K562 (cell line): ENCODE results near the gene AHSG. TPM values are rescaled to one million over a fixed set of nuclear protein-coding genes. Genes with fewer than 3 reads are reported as not detected.

Experiments
- CSDE1 ChIP-seq, 2 experiments: fragments of 450-650 bp; IDR thresholded peaks; 2 replicates each; pipeline ENCODE4 v1.6.1; 2016; ENCODE audit warnings: mild to moderate bottlenecking in 1 of 2
- MYNN ChIP-seq, 2 experiments: sonication (generic); formaldehyde crosslinking in 1 of 2; IDR thresholded peaks; 2 replicates each; pipeline versions ENCODE4 v1.5.0 to v1.6.1; 2016 to 2020; ENCODE audit warnings: antibody characterized with exemption in 1 of 2, missing genetic modification reagents in 1 of 2
- PTTG1 ChIP-seq: fragments of 450-650 bp; IDR thresholded peaks from 2 replicates; pipeline ENCODE4 v1.6.1; 2016; ENCODE audit warnings: low read depth, mild to moderate bottlenecking, missing genetic modification characterization, missing compliant biosample characterization
- ZHX1 ChIP-seq: fragments of 150-350 bp; conservative IDR thresholded peaks from 2 replicates; pipeline ENCODE4 v1.6.1; 2014; ENCODE audit warnings: low read length
- ZNF695 ChIP-seq: fragments of 450-650 bp; formaldehyde crosslinking; IDR thresholded peaks from 2 replicates; pipeline ENCODE4 v1.4.0; 2020; ENCODE audit warnings: mild to moderate bottlenecking, moderate library complexity
- ZSCAN32 ChIP-seq: fragments of 450-650 bp; formaldehyde crosslinking; IDR thresholded peaks from 2 replicates; pipeline ENCODE4 v1.4.0; 2020; ENCODE audit warnings: mild to moderate bottlenecking, moderate library complexity
- polyA plus RNA-seq, 8 experiments: library from polyadenylated mRNA; depleted of rRNA in 4 of 8; stranded (reverse) in 5 of 8; unstranded in 3 of 8; fragments of >200 nt; fragmentation: Nextera tagmentation in 2 of 8; fragmentation: Illumina TruSeq in 1 of 8; extraction: Ambion mirVana in 2 of 8; extraction: Trizol in 1 of 8; gene quantifications; 2 replicates each; pipeline versions ENCODE4 v1.2.1 to v1.2.3, GENCODE V29; 2011 to 2014; ENCODE audit warnings: inconsistent platforms in 1 of 8, missing spikeins in 1 of 8
- total RNA-seq, 7 experiments: library from RNA; depleted of rRNA in 6 of 7; stranded (reverse); fragments of >200 nt in 6 of 7; fragmentation: Illumina TruSeq in 2 of 7; extraction: Trizol in 2 of 7; gene quantifications; 2 replicates each; pipeline versions ENCODE4 v1.2.1 to v1.2.3, GENCODE V29; 2011 to 2021; ENCODE audit warnings: low replicate concordance in 1 of 7
- TF ChIP-seq, protein P1 (sequence below): IDR thresholded peaks from 2 replicates; pipeline ENCODE4 v1.6.1; 2011; ENCODE audit not compliant: insufficient read length; ENCODE audit errors: extremely low read depth
- TF ChIP-seq, protein P2 (sequence below): fragments of 250-450 bp; sonication (Bioruptor Pico); IDR thresholded peaks from 2 replicates; pipeline ENCODE4 v1.4.0; 2020

AHSG gene
- total and polyA plus RNA-seq, 9 of the 15 experiments (the other 6 are each of a cell fraction or from before 2014, with no cell fraction given) = 0.69 TPM; not detected in 8

DNA sequence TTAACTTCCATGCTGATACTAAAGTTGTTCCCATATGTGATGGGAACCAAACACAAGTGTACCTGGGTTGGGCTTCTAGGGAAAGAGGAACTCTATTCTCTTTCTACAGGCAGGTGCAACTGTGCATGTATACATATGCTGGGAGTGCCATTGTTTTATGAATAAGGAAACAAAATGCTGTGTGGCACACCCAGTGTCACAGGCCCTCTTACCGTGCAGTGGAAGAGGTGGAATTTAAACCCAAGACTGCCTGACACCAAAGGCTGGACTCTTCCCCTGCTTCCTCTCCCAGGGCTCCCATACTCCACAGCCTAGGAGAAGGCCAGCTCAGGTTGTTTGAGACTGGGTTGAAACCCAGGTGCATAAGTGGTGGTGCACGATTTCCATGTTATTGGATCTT lies 25.4 kb downstream of the AHSG start (continued):
- TF ChIP-seq PTTG1 (no peak), ZNF695 (no peak), ZSCAN32 (CRISPR knock-in tag) (no peak), MYNN (IDR thresholded peaks at IDR 0.05) (no peak), MYNN (CRISPR knock-in tag; IDR thresholded peaks at IDR 0.05) (no peak), CSDE1 (IDR thresholded peaks at IDR 0.05) (no peak), ZHX1 (no peak)
- TF ChIP-seq, protein P1, sequence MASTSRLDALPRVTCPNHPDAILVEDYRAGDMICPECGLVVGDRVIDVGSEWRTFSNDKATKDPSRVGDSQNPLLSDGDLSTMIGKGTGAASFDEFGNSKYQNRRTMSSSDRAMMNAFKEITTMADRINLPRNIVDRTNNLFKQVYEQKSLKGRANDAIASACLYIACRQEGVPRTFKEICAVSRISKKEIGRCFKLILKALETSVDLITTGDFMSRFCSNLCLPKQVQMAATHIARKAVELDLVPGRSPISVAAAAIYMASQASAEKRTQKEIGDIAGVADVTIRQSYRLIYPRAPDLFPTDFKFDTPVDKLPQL = no peak
- TF ChIP-seq, protein P2, sequence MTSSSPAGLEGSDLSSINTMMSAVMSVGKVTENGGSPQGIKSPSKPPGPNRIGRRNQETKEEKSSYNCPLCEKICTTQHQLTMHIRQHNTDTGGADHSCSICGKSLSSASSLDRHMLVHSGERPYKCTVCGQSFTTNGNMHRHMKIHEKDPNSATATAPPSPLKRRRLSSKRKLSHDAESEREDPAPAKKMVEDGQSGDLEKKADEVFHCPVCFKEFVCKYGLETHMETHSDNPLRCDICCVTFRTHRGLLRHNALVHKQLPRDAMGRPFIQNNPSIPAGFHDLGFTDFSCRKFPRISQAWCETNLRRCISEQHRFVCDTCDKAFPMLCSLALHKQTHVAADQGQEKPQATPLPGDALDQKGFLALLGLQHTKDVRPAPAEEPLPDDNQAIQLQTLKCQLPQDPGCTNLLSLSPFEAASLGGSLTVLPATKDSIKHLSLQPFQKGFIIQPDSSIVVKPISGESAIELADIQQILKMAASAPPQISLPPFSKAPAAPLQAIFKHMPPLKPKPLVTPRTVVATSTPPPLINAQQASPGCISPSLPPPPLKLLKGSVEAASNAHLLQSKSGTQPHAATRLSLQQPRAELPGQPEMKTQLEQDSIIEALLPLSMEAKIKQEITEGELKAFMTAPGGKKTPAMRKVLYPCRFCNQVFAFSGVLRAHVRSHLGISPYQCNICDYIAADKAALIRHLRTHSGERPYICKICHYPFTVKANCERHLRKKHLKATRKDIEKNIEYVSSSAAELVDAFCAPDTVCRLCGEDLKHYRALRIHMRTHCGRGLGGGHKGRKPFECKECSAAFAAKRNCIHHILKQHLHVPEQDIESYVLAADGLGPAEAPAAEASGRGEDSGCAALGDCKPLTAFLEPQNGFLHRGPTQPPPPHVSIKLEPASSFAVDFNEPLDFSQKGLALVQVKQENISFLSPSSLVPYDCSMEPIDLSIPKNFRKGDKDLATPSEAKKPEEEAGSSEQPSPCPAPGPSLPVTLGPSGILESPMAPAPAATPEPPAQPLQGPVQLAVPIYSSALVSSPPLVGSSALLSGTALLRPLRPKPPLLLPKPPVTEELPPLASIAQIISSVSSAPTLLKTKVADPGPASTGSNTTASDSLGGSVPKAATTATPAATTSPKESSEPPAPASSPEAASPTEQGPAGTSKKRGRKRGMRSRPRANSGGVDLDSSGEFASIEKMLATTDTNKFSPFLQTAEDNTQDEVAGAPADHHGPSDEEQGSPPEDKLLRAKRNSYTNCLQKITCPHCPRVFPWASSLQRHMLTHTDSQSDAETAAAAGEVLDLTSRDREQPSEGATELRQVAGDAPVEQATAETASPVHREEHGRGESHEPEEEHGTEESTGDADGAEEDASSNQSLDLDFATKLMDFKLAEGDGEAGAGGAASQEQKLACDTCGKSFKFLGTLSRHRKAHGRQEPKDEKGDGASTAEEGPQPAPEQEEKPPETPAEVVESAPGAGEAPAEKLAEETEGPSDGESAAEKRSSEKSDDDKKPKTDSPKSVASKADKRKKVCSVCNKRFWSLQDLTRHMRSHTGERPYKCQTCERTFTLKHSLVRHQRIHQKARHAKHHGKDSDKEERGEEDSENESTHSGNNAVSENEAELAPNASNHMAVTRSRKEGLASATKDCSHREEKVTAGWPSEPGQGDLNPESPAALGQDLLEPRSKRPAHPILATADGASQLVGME (CRISPR knock-in tag) = no peak
